Inflammatory macrophage (primary cell): ENCODE measurements around the gene UQCRH.
"Not testable (repeated sequence)": the region's sequence is repeated elsewhere in the genome, so short reads cannot be mapped to it uniquely, and the experiment has no call there.

Source experiments
- DNase-seq, 2 donors: peaks; one replicate each; pipeline ENCODE4 v3.0.0-alpha.2; 2020 to 2022

Gene UQCRH

DNA sequence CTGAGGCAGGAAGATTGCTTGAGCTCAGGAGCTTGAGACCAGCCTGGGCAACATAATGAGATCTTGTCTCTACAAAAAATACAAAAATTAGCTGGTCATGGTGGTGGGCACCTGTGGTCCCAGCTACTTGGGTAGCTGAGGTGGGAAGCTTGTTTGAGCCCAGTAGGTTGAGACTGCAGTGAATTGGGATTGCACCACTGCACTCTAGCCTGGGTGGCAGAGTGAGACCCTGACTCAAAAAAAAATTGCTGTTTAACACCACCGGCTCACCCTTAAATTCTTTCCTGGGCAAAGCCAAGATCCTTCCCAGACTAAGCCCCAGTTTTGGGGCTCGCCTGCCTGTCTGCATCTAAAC is 30.5 kb downstream of the UQCRH start:
- DNase-seq = no peak

DNA sequence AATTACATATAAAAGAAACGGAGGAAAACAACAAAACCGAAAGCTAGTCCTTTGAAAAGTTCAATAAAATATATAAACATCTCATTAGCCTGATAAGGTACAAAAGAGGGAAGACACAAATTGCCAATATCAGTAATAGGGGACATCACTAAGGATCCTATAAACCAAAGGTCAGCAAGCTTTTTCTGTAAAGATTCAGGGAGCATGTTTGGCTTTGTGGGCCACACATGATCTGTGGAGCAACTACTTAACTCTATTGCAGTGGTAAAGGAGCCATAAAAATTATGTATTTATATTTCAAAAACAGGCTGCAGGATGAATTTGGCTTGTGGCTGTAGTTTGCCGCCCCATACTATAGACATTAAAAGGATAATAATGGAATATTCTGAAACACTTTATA is 31.6 kb downstream of the UQCRH start:
- no peak for DNase-seq

DNA sequence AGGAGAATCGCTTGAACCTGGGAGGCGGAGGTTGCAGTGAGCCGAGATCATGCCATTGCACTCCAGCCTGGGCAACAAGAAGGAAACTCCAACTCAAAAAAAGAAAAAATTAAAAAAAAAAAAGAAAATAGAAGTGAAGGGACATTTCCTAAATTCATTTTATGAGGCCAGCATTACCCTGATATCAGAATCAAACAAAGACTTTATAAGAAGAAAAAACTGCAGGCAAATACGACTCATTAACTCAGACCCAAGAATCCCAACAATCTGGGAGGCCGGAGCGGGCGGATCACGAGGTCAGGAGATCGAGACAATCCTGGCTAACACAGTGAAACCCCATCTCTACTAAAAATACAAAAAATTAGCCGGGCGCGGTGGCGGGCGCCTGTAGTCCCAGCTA is 33.9 kb downstream of the UQCRH start:
- DNase-seq = not testable (repeated sequence)

DNA sequence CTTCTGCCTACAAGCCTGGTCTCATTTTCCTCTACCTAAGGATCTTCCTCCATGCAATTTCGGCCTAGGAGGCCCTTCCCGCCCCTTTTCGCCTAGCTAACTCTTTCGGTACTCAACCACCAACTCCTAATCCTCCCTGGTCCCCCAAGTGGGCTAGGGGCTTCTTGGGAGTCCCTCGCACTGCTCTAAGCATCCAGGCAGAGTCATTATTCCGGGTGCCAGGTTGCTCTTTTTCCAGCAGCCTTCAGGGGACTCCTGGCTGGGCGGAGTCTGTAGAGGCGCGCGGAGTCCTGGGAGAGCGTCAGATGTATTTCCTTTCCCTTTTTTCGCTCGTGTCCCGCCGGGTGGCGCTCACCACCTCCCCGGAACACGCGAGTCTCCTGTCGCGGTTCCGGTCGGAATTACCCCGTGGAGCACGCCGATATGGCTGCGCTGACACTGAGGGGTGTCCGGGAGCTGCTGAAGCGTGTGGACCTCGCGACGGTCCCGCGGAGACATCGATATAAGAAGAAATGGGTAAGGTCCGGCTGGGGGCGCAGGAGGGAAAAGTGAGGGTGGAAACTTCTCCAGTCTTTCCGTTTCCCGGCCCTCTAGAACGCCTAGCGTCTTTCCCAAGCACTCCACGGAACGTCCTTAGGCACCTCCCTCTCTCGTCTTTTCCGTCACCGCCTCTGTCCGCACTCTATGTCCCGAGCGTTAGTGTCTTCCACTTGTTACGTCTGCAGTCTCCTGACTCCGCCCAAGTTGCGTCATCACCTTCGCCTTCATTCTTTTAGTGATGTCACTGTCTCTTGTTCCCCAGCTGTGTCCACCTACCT is 37.1 kb downstream of the UQCRH start, which contains the start of gene NSUN4:
NSUN4 (plus strand) TSS at position 404 of the 818 bp plus-strand sequence; CDS start at position 424, 20 bp downstream.
- DNase-seq = peak; percentile 94 to 96

DNA sequence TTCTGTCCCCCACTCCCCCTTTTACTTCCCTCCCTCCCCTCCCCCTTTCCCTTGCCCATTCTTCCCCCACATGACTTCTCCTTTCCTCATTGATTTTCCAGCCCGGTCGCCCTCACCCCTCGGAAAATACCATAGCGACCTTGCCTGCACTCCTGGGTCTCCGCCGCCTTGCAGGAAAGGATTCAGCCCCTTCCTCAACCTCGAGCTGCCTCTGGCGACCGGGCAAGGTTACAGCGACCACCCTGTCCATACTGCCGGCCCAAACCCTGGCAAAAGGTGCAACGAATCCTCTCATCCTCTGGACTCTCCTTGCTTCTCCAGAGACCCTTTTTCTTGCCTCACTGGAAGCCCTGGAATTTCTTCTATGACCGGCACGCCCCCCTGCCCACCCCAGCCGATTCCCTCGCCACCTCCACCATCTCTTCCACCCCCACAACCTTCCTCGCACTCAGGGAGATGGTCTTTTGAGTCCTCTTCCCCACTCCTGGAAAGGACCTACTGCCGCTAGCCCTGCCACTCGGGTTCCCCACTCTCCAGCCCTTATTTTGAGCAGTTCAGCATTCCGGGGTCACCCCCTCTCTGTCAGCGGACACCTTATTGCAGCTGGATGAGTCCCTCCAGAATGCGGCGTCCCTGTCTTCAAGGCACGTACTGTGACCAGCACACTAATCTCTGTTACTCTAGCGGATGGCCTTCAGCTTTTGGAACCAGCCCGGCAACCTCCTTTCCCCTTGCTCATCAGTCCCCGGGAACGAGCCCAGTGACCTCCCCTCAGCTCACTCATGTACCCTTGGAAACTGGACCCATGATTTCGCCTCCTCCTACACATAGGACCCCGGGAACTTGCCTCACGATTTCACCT is 38.0 kb downstream of the UQCRH start:
- DNase-seq = no peak

DNA sequence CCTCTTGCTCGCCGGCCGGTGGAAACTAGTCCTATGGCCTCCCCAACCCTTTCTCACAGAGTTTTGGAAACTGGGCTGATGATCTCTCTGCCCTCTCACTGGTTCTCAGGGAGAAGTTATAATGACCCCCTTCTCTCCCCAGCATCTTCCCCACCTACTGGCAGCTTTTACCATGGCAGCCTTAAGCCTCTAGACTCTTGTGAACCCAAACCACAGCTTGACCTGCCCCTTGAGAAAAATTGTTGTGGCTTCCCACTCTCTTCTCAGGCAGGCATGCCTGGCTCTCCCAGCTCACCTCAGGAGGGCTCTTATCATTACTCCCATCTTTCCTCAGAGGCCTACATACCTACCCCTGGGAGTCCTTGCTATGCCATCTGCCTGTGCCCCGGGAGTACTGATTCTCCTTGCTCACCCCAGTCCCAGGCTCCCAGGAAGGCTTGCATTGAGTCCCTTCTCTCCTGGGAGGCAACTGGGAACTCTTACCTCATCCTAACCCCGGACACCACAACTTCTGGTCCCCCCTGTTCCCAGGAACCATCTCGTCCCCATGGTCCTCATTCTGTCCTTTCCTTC is 38.7 kb downstream of the UQCRH start:
- no peak for DNase-seq

DNA sequence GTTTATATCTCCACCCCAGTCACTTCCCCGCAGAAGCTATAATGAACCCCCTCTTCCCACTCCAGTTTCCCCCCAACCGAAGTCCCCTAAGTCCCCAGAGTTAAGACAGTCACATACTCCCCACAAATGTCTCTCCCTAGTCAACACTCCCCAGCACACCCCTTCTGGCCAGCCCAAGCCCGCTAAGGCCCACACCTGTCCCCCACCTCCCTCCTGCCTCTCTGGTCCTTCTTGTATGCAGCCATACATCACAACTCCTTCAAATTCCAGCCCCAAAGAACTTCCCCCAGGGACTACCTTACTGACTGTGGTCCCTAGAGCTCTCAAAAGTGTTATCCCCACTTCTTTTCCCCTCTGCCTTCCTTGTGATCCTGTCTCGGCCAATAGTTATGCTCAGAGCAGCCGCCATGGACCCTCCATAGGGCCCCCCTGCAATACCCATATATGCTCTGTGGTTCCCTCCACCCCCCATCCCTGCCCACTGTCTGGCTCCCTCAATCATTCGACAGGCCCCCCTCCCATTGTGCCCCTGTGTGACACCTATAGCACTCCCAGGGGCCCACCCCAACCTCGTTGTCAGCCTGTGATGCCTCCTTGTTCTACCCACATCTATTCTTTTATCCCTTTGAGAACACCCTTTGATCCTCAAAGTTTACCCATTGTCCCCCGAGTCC is 39.3 kb downstream of the UQCRH start:
- no peak for DNase-seq

DNA sequence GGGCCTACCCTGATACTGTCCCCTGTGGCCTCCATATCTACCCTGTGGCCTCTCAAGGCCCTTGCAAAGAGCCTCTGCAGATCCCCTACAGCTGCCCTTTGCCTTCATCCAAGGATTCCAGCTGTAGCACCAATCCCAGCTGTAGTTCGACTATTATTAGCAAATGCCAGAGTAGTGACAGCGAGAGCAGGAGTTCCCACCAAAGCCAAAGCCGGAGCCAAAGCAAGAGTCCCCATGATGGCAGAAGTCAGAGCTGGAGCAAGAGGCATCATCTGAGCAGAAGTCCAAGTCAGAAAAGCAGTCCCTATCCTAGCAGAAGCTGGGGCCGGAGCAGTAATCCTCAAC is 39.8 kb downstream of the UQCRH start:
- no peak for DNase-seq

DNA sequence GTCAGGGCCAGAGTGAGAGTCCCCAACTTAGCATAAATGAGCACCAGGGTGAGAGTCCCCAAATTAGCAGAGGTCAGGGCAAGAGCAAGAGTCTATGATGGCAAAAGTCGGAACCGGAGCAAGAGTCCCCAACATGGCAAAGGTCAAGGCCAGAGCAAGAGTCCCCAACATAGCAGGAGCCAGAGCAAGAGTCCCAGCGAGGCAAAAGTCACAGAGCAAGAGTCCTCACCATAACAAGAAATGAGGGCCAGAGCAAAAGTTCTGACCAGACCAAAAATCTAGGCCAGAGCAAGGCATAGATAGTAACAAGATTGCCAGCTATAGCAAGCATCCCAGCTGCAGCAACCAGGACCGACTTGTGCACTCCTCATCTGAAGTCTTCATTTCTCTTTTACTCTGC is 40.2 kb downstream of the UQCRH start:
- DNase-seq = no peak

DNA sequence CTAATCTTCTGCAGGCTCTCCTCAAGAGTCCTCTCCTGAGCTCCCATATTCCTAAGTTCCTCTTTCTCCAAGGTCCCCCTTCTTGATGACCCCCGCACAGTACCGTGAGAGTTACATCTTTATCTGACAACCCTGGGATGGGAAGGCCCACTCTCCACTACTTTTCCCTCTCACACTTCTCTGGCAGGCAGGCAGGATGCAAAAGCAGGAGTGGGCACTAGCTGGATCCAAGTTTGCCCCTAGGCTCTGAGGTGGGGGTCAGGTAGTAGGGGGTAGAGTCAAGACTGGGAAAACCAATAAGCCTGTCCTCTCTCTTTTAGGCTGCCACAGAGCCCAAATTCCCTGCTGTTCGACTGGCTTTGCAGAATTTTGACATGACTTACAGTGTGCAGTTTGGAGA is 41.0 kb downstream of the UQCRH start:
- DNase-seq = no peak

DNA sequence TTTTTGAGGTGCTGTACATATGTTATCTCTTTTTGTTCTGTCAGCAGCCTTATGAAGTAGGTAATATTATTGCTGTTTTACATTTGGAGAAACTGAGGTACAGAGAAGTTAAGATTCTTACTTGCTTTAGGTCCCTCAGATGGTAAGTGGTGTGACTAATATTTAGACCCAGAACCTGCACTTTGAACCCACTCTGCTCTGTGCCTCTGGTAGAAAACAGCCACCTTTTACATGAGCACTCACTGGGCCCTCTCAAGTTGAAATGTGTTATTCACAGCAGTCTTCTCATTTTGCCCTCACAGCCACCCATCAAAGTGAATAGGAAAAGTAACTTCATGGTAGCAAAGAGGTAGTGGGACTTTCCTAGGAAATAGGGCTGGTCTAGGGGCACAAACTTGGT is 41.8 kb downstream of the UQCRH start:
- DNase-seq = no peak

DNA sequence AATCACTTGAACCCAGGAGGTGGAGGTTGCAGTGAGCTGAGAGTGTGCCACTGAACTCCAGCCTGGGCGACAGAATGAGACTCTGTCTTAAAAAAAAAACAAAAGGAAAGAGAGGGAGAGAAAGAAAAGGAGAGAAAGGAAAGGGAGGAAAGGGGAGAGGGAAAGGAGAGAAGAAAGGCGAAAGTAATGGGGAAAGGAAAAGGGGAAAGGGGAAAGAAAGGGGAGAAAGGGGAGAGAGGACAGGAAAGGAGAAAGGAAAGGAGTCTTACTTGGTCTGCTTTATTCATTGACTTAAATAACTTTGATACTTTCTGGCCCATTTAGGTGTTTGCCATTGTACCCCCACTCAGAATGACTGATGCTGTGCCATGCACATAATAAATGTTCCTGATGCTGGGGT is 48.9 kb downstream of the UQCRH start:
- DNase-seq = no peak

DNA sequence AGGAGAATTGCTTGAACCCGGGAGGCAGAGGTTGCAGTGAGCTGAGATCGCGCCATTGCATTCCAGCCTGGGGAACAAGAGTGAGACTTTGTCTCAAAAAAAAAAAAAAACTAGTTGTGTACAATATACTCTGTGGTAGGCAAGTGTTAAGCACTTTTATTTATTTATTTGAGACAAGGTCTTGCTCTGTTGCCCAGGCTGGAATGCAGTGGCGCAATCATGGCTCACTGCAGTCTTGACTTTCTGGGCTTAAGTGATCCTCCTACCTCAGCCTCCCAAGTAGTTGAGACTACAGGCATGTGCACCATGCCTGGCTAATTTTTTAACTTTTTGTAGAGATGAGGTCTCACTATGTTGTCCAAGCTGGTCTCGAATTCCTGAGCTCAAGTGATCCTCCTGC is 52.4 kb downstream of the UQCRH start:
- DNase-seq = not testable (repeated sequence)

DNA sequence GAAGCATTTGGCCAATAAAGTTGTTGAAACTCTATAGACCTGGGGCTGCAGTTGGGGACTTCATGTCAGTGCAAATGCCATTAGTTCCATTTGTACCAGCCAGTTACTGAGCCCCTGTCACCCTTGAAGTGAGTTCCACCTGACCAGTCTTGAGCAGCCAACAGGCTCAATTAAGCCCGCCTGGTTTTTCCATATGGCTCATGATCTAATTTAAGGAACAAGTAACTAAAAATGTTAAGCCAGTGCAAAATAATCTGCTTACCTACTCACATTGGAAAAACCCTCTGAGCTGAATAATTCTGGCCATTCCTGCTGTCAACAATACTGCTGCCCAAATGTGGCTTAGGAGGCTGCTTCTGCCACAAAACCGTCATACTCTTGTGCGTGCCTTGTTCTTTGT is 58.7 kb downstream of the UQCRH start:
- DNase-seq = no peak

DNA sequence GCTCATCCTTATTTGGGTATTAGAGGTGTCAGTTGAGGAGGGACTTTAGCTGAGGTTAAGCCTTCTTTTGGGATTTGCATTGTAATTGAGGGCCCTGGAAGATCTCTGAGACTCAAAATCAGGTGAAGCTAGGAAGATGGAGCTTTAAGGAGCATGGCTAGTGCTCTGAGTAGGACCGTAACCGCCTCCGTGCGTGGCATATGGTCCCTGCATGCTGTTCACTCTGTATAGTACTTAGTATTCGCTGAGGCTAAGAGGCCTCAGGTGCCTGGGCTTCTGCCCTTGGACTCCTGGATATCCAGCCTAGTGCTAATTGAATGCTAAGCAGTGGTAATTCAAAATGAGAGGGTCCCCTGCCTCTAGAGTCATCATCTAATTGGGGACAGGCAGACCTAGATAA is 59.6 kb downstream of the UQCRH start:
- no peak for DNase-seq

DNA sequence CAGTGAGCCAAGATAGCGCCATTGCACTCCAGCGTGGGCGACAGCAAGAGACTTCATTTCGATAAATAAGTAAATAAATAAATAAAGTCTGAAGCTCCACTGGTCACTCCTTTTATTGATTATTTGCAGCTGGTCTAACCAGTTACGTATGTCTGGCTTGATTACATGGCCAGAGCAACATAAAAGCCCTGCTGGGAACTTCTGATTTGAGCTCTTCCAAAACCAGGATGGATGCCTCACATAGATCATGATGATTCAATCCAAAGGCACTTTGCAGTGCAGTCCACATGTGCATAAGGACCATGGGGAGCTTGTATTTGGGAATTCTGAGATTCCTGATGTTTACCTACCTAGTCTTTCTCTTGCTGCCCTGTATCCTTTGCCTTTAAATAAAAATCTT is 61.1 kb downstream of the UQCRH start:
- DNase-seq = no peak

DNA sequence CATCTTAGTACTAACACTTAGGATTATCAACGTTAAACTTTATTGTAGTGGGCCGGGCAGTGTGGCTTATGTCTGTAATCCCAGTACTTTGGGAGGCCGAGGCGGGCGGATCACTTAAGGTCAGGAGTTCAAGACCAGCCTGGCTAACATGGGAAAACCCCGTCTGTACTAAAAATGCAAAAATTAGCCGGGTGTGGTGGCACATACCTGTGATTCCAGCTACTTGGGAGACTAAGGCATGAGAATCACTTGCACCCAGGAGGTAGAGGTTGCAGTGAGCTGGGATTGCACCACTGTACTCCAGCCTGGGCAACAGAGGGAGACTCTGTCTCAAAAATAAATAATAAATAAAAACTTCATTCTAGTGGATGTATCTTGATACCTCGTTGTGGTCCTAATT is 62.3 kb downstream of the UQCRH start:
- not testable (repeated sequence) for DNase-seq
